HG02938 (cell line): ENCODE measurements around the gene PROX2.
A peak's percentile ranks its signal among the peaks of the same experiment; 100 is the strongest.

ENCODE experiments used
- ATAC-seq: cut with Tn5 transposase; IDR thresholded peaks from one replicate; pipeline ENCODE4 v1.9.1; 2021; ENCODE audit warnings: mild to moderate bottlenecking, moderate library complexity; ENCODE audit not compliant: unreplicated experiment

The PROX2 gene, protein sequence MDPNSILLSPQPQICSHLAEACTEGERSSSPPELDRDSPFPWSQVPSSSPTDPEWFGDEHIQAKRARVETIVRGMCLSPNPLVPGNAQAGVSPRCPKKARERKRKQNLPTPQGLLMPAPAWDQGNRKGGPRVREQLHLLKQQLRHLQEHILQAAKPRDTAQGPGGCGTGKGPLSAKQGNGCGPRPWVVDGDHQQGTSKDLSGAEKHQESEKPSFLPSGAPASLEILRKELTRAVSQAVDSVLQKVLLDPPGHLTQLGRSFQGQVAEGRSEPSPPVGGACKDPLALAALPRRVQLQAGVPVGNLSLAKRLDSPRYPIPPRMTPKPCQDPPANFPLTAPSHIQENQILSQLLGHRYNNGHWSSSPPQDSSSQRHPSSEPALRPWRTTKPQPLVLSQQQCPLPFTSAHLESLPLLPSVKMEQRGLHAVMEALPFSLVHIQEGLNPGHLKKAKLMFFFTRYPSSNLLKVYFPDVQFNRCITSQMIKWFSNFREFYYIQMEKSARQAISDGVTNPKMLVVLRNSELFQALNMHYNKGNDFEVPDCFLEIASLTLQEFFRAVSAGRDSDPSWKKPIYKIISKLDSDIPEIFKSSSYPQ

DNA sequence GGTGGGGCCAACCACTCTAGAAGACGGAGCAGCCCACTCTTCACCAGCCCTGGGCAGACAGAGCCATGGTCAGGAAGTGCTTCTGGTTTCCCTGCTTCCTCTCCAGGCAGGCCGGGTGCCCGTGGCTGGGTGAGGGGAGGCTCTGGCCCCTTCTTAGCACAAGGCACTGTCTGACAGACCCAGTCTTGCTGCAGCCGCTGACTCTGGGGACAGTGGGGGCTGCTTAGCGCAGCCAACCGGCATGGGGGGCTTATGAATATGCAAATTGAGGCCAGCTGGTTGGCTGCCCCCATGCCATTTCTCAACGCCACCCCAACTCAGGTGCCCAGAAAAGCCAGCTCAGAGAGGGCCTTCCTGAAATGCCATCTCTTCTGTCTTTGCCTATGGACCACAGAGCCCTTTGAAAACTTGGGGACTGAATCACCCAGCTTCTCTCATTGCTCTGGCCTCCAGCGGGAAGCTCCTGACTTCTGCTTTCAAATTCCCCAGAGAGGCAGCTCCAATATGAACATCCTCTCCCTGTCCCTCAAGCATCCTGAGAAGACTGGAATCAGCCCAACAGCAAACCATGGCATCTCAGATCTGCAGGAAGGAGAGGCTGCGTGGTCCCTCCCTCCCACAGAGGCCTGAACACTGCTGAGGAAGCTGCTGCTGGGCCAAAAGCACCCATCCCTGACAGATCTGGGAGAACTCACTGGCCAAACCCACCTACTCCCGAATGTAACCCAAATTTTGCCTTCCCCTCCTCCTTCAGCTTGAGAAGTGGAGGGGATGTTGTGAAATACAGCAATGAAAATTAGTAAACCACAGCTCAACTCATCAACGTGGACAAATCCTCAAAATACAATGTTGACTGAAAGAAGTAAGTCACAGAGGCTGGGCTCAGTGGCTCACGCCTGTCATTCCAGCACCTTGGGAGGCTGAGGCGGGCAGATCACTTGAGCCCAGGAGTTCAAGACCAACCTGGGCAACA is at the start of gene PROX2:
Gene PROX2 (minus strand): TSS at position 205 of the 973 bp plus-strand sequence. CDS start 12,311 bp downstream, outside the sequence.
- ATAC-seq: no peak

DNA sequence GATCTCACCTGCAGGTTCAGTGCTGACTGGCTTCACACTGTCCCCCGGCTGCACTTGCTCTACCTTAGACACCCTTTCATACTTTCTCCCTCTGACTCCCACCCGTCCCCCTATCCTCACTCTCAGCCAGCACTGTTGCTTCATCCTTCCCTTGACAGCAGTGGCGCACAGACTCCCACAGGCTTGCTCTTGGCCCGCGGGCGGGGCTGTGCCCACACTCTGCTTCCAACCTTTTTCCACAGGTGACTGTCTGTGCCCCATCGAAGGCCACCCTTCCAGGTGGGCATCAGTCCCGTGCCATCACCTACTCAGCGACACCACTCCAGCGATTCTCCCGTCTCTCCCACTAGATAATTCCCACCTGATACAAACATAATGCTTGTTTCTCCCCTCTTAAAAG is 48.1 kb upstream of the PROX2 start:
- ATAC-seq: no peak

DNA sequence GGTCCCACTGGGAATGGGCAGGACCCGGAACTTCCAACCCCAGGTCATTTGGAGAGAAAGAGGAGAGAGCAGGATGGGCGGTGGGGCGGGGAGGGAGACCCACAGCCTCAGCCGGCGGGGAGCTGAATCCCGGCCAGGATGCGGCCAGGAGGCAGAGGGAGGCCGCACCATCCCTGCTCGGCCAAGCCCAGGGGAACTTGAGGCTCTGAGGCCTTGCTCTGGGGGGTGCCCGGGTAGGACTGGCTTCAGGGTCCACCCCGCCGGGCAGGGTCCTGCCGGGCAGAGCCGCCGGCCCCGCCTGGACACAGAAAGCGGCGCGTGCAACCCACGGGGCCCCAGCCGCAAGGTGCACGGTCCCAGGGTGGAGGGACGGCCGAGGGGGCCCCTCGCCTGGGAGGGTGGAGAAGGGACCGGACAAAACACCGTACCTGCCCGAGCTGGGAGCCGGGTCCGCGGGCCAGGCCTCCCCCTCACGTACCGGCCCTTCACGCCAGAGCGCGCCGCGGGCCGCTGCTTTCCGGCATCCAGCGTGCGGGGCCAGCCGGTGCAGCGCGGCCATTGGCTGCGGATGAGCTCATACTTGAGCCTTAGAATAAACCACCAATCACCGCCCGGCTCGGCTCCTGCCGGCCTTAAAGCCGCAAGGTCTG is 46.9 kb upstream of the PROX2 start, which contains the start of gene RPS6KL1:
Gene RPS6KL1 (minus strand): TSS at position 509 of the 650 bp plus-strand sequence. CDS start 1,719 bp downstream, outside the sequence.
- peak; percentile 78 for ATAC-seq

DNA sequence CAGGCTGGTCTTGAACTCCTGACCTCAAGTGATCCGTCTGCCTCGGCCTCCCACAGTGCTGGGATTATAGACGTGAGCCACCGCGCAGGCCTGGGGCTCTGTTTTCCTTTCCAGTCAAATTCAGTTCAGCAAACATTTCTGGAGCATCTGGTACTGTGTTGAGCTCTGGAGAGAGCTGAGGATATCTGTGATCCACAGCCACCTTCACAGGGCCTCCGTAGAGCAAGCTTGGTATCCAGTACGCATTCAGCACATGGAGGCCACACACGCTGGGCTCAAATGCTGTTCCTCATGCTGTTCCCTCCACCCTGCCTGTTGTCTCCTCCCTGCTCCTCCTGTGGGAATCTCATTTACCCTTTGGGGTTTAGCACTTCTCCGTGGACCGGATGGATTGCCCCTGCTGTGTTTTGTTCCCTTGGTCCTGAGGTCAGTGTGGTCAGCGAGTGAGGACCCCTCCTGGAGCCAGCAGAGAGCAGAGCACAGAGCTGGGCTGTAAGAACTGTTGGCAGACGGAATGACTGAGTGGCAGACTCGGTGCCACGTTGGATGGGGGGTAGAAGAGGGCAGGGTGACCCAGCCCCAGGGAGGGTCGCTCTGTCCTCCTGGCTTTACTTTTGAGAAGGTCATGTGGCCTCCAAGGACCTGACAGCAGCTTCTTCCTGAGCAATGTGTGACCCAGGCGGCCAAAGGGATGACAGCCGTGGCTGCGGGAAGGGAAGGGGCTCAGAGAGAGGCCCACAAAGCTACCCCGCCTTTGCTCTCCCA is 46.2 kb upstream of the PROX2 start:
- no peak for ATAC-seq

DNA sequence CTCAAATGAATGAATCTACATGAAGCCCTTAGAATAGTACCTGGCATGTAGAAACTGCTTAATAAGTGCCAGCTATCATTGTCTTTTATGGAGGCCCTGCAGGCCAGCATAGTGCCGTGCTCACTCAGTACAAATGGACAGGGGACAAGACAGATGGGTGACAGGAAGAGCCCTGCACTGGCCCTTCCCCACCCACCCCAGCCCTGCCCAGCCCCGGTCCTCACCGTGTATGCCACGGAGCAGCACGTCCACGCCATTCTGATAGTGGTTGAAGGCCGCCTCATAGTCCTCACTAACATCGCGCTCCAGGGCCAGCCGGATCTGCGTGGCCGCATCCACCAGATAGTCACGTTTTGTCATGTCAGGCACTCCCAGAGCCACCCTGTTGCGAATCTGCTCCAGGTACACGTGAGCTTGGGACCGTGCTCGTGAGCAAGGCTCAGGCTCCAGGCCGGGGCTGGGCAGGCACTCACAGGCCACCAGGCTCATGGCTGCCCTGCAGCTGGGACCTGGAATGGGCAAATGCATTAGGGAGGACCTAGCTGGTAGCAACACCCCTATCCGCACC is 45.2 kb upstream of the PROX2 start:
- ATAC-seq: no peak

DNA sequence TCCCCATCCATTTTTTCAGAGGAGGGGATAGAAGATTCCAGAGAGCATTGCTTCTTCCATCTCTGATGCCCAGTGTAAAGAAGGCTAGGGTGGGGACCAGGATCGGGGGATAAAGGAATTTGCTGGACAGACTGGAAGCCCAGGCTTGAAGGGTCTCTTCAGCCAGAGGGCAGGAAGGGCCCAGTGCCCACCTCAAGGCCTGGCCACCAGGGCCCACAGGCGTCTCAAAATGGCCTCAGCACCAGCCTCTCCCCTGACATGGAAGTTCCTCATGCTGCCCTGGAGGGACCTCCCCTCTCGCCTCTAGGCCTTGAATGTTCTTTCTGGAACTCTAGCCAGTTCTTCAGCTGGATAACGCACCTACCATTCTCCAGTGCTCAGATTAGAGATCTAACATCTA is 44.3 kb upstream of the PROX2 start:
- ATAC-seq: no peak

DNA sequence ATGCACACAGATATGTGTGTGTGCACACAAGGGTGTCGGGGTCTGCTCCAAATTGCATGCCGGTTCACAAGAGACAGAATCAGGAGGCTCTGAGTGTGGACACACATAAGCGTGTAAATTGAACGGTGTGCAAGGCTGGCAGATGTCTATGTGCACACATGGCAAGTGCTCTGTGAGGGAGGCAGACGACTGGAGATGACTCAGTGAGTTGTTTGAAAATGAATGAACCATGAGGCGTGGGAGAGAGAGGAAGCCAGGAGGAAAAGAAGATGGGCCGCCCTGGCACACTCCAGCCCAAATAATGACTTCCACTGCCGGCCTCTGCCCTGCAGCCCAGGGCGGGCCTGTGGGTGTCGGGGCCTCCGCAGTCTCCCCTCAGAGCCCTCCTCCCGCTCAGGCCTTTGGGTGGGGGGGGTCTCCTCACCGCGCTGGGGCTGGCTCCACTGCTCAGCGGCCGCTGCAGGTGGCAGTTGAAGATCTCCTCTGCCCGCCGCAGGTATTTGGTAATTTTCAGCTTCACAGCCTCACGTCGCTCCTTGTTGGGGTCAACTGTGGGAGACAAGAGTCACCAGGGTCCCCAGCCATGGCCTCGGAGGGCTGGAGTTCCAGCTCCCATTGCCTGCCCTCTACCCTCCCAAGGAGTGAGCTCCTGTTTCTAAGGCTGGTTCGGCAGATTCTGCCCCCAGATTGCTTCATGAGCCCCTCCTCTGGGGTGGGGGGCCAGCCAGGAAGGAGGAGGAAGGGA is 43.6 kb upstream of the PROX2 start:
- no peak for ATAC-seq

DNA sequence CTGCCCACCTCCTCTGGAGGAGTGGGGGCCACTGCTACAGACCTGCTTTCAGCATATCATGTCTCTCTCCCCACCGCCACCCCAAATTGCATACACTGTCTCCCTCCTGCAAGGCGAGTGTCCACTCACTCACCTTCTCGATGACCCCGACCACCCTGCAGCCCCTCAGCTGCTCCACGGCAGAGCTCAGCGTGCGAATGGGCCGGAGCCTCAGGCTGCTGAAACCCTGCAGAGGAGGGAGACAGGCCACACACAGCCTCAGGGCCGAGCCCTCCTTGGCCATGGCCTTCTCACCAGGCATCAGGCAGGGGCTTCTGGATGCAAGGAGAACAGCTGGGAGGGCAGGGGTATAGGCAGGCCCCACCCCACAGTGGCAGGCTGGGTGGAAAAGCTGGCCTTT is 42.4 kb upstream of the PROX2 start:
- no peak for ATAC-seq

DNA sequence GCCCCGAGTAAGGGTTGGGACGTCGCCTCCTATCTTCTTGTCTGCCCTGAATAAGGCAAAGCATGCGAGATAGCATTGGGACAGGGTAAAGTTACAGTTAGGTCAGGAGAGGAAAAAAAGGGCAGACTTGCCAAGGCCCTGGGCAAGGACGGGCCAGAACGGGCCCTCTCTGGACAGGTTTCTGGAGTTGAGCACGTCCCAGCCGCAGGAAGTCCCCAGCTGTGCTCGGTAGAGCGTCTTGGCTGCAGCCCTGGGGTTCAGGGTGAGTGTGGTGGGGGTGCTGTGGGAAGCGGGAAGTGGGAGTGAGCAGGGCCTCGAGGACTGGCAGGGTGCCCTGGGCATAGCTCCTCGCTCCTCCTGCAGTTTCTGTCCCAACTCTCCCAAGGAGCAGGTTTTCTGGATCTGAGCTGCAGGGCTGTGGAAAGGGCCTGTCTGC is 41.7 kb upstream of the PROX2 start:
- no peak for ATAC-seq

DNA sequence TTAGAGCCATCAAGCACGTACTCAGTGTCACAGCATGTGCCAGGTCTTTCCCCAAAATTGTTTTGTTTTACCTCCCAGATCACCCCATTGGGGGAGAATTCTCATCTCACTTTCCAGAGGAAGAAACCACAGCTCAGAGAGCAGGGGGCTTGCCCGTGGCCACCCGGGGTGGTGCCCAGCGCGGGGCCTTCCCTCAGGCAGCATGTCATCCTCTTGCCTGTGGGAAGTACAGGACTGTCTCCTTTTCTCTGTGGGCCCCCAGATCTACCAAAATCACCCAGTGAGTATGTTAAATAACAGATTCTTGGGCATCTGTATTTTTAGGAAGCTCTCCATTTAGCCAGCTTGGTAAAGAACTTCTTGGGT is 41.2 kb upstream of the PROX2 start:
- no peak for ATAC-seq

DNA sequence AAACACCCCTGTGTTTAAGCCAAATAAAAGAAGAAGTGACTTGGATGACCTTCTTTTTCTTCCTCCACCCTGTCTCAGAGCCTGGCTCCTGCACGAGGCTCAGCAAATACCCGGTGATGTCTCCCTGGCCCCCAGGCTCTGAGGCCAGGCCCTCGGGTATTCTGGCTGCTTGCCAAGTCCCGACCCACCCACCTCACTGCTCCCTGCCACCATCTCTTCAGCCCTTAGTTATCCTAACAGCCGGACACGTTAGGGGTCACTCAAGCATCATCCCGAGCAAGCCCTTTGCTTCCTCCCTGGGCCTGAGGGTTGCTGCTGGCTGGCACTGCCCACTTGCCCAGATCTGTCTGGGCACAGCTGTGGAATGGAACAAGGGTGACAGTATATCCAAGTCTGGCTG is 39.9 kb upstream of the PROX2 start:
- ATAC-seq: no peak

DNA sequence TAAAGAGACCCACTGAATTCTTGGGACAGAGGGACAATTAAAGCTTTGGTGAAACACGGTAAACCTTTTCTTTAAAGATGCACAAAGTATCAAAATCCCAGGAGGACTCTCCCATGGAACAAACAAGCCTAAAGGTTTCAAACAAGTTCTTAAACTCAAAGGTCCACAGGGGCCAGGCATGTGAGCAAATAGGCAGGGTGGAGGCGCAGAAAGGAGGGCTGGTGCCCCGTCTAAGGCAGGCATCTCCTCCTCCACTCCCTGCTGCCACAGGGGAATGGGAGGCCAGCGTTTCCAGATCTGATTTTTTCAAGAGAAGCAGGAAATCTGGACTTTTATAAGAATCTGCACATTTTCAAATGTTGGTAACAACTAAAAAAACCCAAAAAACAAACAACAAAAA is 39.5 kb upstream of the PROX2 start:
- no peak for ATAC-seq

DNA sequence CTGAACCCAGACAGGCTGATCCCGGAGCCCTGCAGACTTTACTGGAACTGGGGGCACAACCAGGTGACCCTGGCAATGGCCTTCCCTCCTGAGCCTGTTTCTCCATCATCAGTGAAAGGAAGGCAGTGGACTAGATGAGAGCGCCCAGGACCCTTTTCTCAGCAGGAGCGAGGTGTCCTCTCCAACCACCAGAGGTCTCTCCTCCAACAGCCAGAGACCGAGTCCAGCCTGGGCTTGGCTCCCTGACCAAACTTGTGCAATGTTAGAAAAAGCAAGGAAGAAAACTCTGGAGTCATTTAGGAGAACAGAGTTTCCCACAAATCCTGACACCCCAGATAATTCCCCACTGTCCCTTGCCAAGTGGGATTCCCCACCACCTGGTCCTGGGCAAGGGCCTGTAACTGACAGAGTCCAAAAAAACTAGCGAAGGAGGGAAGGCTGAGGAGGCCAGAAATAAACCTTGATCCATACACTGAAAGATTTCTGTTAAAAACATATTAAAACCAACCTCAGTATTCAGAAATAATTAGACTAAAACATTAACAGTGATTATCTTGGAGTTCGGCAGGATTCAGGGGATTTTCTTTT is 38.1 kb upstream of the PROX2 start:
- ATAC-seq: no peak

DNA sequence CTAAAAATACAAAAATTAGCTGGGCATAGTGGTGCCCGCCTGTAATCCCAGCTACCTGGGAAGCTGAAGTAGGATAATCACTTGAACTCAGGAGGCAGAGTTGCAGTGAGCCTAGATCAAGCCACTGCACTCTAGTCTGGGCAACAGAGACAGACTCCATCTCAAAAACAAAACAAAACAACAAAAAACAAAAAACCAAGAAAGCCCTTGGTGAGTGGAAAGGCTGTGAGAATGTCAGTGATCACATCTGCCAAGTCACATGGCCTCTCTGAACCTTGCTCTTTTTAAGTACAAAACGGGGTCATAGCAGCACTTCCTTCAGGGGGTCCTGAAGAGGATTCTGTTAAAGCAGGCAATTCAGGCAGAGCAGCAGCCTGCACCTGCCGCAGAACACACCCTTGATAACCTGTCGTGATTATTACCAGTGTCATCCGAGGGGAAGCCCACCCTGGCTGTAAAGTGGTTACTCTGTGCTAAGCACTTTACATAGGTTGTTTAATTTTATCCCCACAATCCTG is 37.5 kb upstream of the PROX2 start:
- no peak for ATAC-seq

DNA sequence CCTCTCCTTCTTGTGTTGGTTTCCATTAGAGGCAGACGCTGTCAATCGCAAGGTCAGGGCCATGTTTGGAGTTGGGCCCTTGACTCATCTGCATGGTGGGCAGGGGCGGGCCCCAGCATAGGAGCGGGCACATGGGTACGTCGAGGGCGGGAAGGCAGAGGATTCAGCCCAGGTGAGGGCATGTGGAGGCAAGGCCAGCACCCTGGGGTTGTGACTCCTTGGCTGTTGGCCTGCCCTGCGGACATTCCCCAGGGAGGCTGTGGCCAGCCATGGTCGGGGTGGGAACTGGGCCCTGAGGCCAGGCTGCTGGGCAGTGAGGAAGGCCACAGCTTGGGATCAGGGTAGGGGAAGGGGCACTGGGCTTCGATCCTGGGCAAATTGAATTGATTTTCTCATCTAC is 36.9 kb upstream of the PROX2 start:
- ATAC-seq: no peak

DNA sequence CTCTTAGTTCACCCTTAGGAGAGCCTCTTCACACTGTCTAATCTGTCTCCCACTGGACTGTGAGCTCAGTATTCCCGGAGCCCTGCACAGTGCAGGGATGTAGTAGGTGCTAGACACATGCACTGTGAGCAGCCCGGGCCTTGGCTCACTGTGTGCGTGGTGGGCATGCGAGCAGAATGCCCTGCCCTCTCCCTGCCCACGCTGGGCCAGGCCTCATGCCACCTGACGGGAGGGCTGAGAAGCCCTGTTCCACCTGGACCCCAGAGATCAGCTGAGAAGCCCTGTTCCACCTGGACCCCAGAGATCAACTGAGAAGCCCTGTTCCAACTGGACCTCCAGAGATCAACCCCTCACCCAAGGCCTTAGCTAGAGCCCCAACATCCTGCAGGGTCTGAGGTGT is 36.2 kb upstream of the PROX2 start:
- no peak for ATAC-seq

DNA sequence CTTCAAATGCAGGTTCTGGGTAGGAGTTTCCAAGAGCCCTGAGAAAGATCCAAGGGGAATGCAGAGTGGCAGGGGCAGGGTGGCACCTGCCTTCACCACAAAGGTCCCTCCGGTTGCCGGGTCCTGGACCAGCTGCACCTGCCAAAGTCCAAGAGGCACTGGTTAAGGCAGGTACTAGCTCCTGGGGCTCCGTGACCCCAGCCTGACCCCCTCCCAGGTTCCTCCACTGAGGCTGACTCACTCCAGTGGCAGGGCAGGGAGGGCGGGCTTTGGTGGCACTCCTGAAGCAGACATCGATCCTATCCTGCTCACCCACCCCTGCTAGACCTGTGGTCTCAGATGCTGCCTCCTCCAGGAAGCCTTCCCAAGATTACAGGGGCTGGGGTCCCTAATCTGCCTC is 35.8 kb upstream of the PROX2 start:
- ATAC-seq: no peak

DNA sequence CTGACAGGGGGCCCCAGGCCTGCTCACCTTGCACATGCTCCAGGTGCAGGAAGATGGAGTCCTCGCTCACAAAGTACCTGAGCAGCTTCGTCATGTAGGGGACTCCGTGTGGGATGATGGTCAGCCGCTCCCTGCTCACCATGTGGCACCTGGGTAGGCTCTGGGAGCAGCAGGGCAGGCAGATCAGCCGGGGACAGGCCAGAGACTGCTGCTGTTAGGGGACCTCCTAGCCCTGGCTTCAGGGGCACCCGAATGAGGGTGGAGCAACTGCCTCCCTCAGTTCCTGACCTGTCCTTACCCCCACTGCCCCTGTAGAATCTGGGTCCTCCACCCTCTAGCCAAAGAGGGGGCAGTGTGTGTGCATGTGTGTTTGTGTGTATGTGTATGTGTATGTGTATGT is 35.3 kb upstream of the PROX2 start:
- ATAC-seq: no peak
